GM18507 (cell line): ENCODE data around the gene TPT1.
A peak's percentile ranks its signal among the peaks of the same experiment; 100 is the strongest.
"Not testable (repeated sequence)": the region's sequence is repeated elsewhere in the genome, so short reads cannot be mapped to it uniquely, and the experiment has no call there.

Experiments used
- DNase-seq: peaks from one replicate; pipeline ENCODE4 v3.0.0; 2011; ENCODE audit warnings: low read depth; ENCODE audit not compliant: insufficient read length; ENCODE audit errors: extremely low spot score
- FAIRE-seq: peaks from 2 replicates; lab custom pipeline; 2011; peaks lifted over from hg19 to GRCh38; lab: Jason Lieb, UNC

Gene TPT1

GRCh38 chr13:45369116-45369515, 28.1 kb upstream of the TPT1 start:
- DNase-seq (no peak), FAIRE-seq (no peak)

GRCh38 chr13:45368571-45368970, 27.6 kb upstream of the TPT1 start:
- DNase-seq = no peak
- FAIRE-seq = no peak

GRCh38 chr13:45368005-45368404, 27.0 kb upstream of the TPT1 start:
- DNase-seq = no peak
- FAIRE-seq = no peak

- peak; percentile 62 for DNase-seq
- peak; percentile 83 for FAIRE-seq
These were observed 26.4 kb upstream of the TPT1 start for GRCh38 chr13:45367358-45367757.

- no peak for DNase-seq
- FAIRE-seq = no peak
These were observed 24.5 kb upstream of the TPT1 start for GRCh38 chr13:45365558-45365885.

- no peak for FAIRE-seq
These were observed 24.0 kb upstream of the TPT1 start for GRCh38 chr13:45364876-45365557.

GRCh38 chr13:45362939-45363338, 22.0 kb upstream of the TPT1 start:
- DNase-seq = no peak
- no peak for FAIRE-seq

More at GRCh38 chr13:45364876-45365557, 24.0 kb upstream of the TPT1 start:
- no peak for DNase-seq

GRCh38 chr13:45361596-45362206, 20.7 kb upstream of the TPT1 start:
- FAIRE-seq (no peak), DNase-seq (no peak)

- no peak for FAIRE-seq
These were observed 16.1 kb upstream of the TPT1 start for GRCh38 chr13:45356966-45357672.

GRCh38 chr13:45353895-45354294, 12.9 kb upstream of the TPT1 start:
- DNase-seq (no peak), FAIRE-seq (peak; percentile 68)

More at GRCh38 chr13:45356966-45357672, 16.1 kb upstream of the TPT1 start:
- no peak for DNase-seq

- DNase-seq (no peak), FAIRE-seq (no peak)
These were observed 11.0 kb upstream of the TPT1 start for GRCh38 chr13:45352031-45352430.

GRCh38 chr13:45350152-45350551, 9.2 kb upstream of the TPT1 start:
- DNase-seq = no peak
- no peak for FAIRE-seq

GRCh38 chr13:45349438-45349837, 8.5 kb upstream of the TPT1 start:
- FAIRE-seq (no peak), DNase-seq (no peak)

- not testable (repeated sequence) for DNase-seq, FAIRE-seq
These were observed 3.1 kb upstream of the TPT1 start for GRCh38 chr13:45344064-45344463.

- FAIRE-seq, DNase-seq: not testable (repeated sequence)
These were observed 2.1 kb upstream of the TPT1 start for GRCh38 chr13:45343102-45343501.

- not testable (repeated sequence) for DNase-seq, FAIRE-seq
These were observed 1.7 kb upstream of the TPT1 start for GRCh38 chr13:45342668-45343067.

GRCh38 chr13:45341799-45342500, 967 bp upstream of the TPT1 start:
- FAIRE-seq = no peak
- no peak for DNase-seq

- peak; percentile 46 for FAIRE-seq
These were observed 455 bp downstream of the TPT1 start for GRCh38 chr13:45340422-45341033.

GRCh38 chr13:45339867-45340266, 1.1 kb downstream of the TPT1 start:
- no peak for DNase-seq
- FAIRE-seq = no peak

More at GRCh38 chr13:45340422-45341033, 455 bp downstream of the TPT1 start:
- no peak for DNase-seq

- FAIRE-seq (no peak), DNase-seq (no peak)
These were observed 1.6 kb downstream of the TPT1 start for GRCh38 chr13:45339399-45339798.
